Progenitor cell of endocrine pancreas (in vitro differentiated cells): Measurements from ENCODE around the gene PEX10. TPM values are rescaled to one million over a fixed set of nuclear protein-coding genes. Genes with fewer than 3 reads are reported as not detected.

Experiments used
- DNase-seq: peaks from one replicate; pipeline ENCODE4 v3.0.0; 2021; ENCODE audit warnings: low spot score; ENCODE audit not compliant: unreplicated experiment
- H3K27ac Mint-ChIP-seq: 2 replicates; pipeline ENCODE4 v1.8.0; 2021; ENCODE audit warnings: mild to moderate bottlenecking, moderate library complexity, mixed read lengths
- H3K27me3 Mint-ChIP-seq: 2 replicates; pipeline ENCODE4 v1.8.0; 2021; ENCODE audit warnings: mixed read lengths
- H3K36me3 Mint-ChIP-seq: 2 replicates; pipeline ENCODE4 v1.8.0; 2022; ENCODE audit warnings: mixed read lengths; ENCODE audit not compliant: insufficient read depth
- H3K4me1 Mint-ChIP-seq: 2 replicates; pipeline ENCODE4 v1.8.0; 2021; ENCODE audit warnings: low read depth, mixed read lengths
- H3K4me3 Mint-ChIP-seq: 2 replicates; pipeline ENCODE4 v1.8.0; 2021; ENCODE audit warnings: low read depth, mild to moderate bottlenecking, moderate library complexity, mixed read lengths
- H3K9me3 Mint-ChIP-seq: 2 replicates; pipeline ENCODE4 v1.8.0; 2021; ENCODE audit warnings: low read depth, mixed read lengths
- CTCF ChIP-seq: fragments of 200-600 bp; sonication (generic); IDR thresholded peaks from one replicate; pipeline ENCODE4 v1.5.0; 2021; ENCODE audit warnings: antibody characterized with exemption, mild to moderate bottlenecking; ENCODE audit not compliant: unreplicated experiment
- total RNA-seq: library from RNA; stranded (reverse); gene quantifications from 2 replicates; pipeline ENCODE4 v1.2.1, GENCODE V29; 2021

PEX10 gene
- total RNA-seq, 1 donor from 2014 or later, result 27.5 TPM

GRCh38 chr1:2363847-2364513 is 48.4 kb downstream of the PEX10 start:
- Mint-ChIP-seq H3K4me3 (no peak overlapping the region), H3K9me3 (peaks cover 5% of the 10 kb centered on the region), H3K27me3 (no peaks in the 10 kb centered on the region), H3K27ac (no peak overlapping the region), H3K36me3 (peaks cover 30% of the 10 kb centered on the region), H3K4me1 (no peaks in the 10 kb centered on the region)
- no peak for TF ChIP-seq CTCF
- no peak for DNase-seq

- H3K27me3 Mint-ChIP-seq, result no peaks in the 10 kb centered on the region
- no peak for TF ChIP-seq CTCF
- peaks cover 18% of the 10 kb centered on the region for H3K36me3 Mint-ChIP-seq
- no peak for DNase-seq
- peaks cover 5% of the 10 kb centered on the region for H3K9me3 Mint-ChIP-seq
- H3K4me1 Mint-ChIP-seq, result no peaks in the 10 kb centered on the region
- H3K27ac Mint-ChIP-seq, result peak overlapping the region; percentile 69
- no peak overlapping the region for H3K4me3 Mint-ChIP-seq
Observed at GRCh38 chr1:2360588-2361364, 51.6 kb downstream of the PEX10 start.

- Mint-ChIP-seq H3K27ac (no peak overlapping the region), H3K4me3 (no peak overlapping the region), H3K9me3 (peaks cover 3% of the 10 kb centered on the region), H3K27me3 (no peaks in the 10 kb centered on the region), H3K4me1 (no peaks in the 10 kb centered on the region), H3K36me3 (peaks cover 14% of the 10 kb centered on the region)
- no peak for TF ChIP-seq CTCF
- DNase-seq, result no peak
Observed at GRCh38 chr1:2358651-2359640, 53.4 kb downstream of the PEX10 start.

- Mint-ChIP-seq H3K36me3 (peaks cover 8% of the 10 kb centered on the region), H3K4me3 (no peak overlapping the region), H3K27me3 (no peaks in the 10 kb centered on the region), H3K4me1 (no peaks in the 10 kb centered on the region), H3K9me3 (no peaks in the 10 kb centered on the region), H3K27ac (no peak overlapping the region)
- DNase-seq, result no peak
- TF ChIP-seq CTCF, result no peak
Observed at GRCh38 chr1:2358072-2358471, 54.3 kb downstream of the PEX10 start.
